Stimulated activated CD4-positive, alpha-beta T cell treated with anti-CD3 and anti-CD28 coated beads, Interleukin-12 subunit alpha, Interleukin-12 subunit beta, amount 100 ng/mL, for 4 hours (primary cell): ENCODE measurements around the gene DACT2.
"Not testable (repeated sequence)": the region's sequence is repeated elsewhere in the genome, so short reads cannot be mapped to it uniquely, and the experiment has no call there.

Experiments used
- DNase-seq: peaks from one replicate; pipeline ENCODE4 v3.0.0-alpha.2; 2020

The DACT2 gene

GRCh38 chr6:168300975-168301647 lies 18.5 kb downstream of the DACT2 start:
- no peak for DNase-seq

DNA sequence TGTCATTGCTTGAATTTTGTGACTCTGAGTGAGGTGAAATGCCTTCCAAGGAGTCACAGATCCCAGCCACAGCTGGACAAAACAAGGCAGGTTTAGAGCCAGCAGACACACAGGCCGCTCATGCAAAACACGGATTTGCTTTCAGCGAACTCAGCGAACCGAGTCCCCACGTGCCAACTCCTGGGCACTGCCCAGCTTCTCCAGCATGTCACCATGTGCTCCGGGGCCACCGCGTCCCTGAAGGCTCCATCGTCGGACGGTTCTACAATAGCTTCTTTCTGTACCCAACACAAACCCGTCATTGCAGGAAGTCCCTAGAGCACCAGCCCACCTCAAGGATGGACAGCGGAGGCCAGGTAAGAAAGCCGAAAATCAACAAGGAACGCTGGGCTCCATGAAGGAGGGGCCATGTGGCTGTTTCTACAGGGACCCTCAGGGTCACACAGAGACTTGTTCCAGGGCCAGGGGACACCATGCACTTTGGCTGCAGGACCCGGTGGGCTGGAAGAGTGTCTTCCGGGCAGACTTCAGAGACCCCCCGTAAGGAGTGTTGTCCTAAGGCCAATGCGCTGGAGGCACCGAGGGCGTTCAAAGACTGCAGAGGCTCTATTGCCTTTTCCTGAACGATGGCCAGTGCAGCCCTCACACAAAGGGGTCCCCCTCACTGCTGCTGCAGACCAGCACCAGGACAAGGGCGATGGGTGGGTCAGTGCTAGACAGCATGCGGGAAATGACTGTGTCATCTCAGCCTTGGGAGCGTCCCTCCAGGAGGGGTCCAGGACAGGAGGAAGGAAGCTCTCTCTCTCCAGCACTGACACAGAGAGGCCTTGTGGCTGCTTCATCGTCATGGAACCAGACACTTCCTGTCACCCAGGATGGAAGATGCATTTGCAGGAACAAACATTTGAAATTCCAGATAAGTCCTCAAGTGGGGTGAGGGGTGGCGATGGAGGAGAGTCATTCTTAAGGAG lies 19.8 kb downstream of the DACT2 start:
- no peak for DNase-seq

DNA sequence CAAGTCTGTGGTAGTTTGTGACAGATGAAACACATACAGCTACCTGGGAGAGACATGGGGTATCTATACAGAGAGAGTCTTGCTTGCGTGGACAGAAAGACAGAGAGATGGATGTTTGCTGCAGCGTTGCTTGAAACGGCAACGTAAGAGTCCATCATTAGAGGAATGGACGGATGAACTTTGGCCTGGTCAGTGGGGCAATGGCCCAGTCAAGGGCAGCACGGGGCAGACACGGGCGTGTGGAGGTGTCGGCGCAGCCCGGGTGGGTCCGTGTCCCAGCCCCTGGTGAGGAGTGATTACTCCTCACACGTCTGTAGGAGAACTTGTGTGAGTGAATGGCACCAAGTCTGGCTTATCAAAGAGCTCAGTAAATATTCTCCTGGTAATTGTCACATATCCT lies 21.9 kb downstream of the DACT2 start:
- DNase-seq, result no peak

DNA sequence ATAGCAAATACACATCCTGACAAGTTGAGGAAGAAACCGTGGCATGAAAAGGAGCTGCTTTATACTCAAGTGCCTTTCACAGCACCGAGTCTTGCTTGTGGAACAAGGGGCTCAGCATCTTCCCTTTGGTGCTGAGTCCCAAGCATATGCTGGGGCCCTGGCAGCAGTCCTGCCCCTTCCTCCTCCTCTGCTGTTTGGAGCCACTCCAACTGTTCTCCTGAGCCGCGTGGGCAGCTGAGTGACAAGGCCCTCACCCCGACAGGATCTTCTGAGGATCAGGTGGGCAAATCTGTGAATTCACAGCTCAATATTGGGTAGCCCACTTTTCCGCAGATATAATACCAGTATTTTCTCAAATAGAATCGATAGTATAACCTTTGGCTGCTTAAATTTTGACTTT lies 24.7 kb downstream of the DACT2 start:
- no peak for DNase-seq

DNA sequence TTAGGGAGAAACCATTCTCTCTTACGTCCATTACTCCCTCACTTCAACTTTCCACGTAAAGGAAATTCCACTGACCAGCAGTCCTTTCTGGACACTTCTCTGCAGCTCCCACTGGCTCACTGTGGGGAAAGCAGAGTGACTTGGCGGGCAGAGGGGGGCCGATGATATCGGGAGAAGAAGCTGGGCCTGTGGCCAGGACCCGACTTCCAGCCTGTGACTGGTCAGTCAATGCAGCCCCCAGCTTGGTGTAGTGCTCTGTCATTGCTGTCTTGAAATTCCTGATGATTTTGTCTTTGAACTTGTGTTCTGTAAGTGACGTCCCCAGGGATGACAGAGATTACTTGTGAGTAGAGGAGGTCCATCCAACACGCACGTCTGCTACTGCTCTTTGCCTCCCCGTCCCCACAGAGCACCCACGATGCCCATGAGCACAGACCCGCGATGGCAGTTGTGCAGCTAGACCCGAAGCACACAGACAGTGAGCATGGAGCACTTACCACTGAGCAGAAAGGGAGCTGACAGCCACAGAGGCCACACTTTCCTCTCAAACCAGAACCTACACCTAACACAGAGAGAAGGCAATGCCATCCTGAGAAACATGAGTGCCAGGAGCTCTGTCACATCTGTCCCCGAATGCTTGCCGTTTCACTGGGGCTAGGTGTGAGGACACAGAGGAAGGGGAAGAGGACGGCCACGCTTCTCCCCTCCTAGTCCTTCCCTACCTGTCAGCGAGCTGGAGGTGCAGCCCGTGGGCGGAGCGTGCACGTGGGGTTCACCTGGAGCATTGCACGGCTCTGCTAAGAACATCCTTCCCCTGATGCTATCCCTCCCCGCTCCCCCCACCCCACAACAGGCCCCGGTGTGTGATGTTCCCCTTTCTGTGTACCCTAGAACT lies 25.7 kb downstream of the DACT2 start:
- DNase-seq, result no peak

- no peak for DNase-seq
Measured at GRCh38 chr6:168292826-168293225, 26.8 kb downstream of the DACT2 start.

- DNase-seq, result no peak
Measured at GRCh38 chr6:168291450-168291849, 28.1 kb downstream of the DACT2 start.

DNA sequence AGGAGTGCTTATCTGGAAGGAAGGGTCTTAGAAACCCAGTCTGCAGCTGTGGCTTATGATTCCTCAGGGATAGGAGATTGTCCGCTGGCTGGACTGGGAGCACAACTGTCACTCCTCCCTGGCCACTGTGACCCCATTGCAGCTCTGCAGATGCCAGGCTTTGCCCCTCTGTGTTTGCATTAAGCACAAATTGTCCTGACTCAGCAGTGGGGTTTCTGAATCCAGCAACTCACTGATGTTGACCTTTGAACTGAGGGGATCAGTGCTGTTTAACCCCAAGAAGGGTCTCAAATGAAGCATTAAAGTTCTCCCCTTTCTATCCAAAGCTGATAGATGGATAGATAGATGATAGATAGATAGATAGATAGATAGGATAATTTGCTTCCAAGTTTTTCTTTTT lies 29.5 kb downstream of the DACT2 start:
- no peak for DNase-seq

DNA sequence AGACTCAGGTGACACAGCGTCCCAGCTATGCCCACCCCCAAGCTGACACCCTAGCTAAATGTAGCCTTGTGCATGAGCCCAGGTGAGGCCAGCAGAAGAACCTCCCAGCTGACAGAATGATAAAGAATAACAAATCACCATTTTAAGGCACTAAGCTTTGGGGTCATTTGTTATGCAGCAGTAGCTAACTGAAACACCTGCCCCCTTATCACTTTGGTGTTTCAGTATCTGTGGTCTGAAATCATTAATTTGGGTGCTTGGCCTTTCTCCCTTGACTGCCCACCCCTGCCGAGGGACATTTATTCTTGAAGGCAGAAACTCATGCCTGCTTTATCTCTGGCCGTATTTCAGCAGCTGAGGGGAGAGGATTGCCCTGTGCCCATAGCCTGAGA lies 30.0 kb downstream of the DACT2 start:
- DNase-seq, result no peak

DNA sequence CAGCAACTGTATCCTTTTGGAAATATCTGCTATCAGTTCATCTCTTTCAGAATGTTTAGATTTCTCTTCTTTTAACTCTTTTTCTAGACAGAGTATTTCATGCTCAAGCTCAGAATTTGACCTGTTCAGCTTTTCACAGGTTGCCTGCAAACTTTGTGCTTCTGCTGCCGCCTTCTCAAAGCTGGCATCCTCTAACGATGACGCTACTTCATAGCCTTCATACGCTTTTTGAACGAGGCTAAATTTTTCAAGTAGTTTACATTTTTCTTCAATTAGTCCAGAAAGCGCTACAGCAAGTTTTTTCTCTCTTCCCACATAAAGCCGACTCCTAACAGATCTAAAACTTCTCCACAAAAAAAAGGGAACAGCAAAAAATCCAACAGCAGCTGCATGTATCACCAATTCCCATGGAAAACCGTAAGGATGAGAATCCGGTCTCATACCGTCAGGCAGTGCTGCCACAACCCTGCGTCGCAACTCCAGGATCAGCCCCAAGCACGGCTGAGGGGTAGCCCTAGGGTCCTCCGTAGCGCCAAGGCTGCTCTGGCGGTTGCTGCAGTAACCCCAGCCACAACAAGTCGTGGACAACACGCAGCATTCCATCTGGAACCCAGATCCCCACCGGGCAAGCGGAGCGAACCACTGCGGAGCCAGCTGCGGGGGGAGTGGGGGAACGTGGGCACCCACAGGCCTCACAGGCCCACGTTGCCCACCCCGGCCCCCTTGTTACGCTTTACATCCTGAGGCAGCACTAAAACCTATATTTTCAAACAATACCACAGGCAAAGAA lies 30.6 kb downstream of the DACT2 start:
- DNase-seq, result no peak

DNA sequence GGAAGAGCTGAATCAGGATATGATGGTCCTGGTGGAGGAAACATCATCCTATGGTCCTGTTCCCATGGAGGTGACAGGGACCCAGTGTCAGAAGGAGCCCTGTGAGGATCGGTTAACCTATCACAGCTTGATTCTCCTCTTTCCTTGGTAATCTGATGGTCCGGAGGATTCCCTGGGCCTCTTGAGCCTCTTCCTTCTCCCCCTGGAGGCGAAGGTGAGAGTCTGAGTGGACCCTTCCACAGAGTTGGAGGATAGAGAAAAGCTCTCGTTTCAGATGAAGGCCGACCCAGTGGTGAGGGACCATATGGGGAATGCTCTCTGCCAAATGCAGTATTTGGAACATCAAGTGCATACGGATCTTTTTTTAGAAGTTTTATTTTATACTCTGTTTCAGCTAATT lies 32.1 kb downstream of the DACT2 start:
- not testable (repeated sequence) for DNase-seq

GRCh38 chr6:168286771-168287446 lies 32.7 kb downstream of the DACT2 start:
- DNase-seq, result peak; percentile 18

- DNase-seq, result no peak
Measured at GRCh38 chr6:168286116-168286515, 33.5 kb downstream of the DACT2 start.

DNA sequence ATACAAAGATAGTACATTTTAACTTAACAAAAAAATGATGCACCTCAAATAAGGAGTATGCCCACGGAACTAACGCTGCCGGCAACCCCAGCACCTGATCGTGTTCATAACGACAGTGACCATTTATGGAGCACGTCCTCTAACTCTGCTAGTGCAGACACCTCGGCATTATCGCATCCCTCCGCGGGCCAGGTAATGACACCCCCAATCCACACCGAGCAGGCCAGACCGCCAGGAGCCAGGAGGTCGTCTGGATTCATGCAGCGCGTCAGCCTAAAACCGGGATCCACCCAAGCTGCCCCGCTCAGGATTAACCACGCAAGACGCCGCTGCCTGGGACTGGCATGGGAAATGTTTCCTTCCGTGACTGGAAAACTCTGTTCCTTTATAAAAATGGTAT lies 34.1 kb downstream of the DACT2 start:
- DNase-seq, result no peak

DNA sequence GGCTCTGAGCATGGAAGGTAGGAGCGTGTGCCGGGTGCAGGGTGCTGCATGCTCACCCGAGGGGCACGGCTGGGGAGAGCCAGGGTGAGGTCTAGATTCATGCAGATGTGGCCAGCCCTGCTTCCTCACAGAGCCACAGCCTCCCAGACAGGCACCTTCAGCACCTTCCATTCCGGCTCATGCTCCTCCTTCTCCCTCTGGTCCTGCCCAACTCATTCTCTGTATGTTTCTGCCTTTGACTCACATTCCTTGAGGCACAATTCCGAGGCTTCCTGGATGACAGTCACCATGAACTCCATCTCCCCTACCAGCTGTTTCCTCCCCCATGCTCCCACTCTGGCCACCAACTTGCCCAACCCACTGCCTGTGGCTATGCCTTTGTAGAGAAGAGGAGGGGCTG lies 35.4 kb downstream of the DACT2 start:
- DNase-seq, result no peak

GRCh38 chr6:168283686-168284025 lies 35.9 kb downstream of the DACT2 start:
- no peak for DNase-seq

GRCh38 chr6:168282985-168283685 lies 36.4 kb downstream of the DACT2 start:
- DNase-seq, result no peak

DNA sequence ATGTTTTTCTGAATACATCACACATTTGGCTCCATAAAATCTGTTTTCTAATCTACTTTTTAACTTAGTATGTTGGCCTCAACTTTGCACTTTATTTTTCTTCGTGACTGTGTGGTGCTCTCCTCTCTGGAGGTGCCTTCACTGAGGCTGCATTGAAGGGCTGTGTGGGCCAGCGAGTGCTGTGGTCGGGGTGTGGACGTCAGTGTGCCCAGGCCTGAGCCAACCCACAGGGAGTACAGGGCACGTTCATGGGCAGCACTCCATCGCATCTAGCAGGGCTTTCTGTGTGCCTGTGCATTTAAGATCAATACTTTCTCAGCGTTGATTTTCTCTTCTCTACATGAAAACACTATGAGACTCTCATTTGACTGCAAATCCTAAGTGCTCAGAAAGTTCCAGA lies 37.8 kb downstream of the DACT2 start:
- DNase-seq, result no peak

GRCh38 chr6:168281314-168281713 lies 38.3 kb downstream of the DACT2 start:
- not testable (repeated sequence) for DNase-seq

DNA sequence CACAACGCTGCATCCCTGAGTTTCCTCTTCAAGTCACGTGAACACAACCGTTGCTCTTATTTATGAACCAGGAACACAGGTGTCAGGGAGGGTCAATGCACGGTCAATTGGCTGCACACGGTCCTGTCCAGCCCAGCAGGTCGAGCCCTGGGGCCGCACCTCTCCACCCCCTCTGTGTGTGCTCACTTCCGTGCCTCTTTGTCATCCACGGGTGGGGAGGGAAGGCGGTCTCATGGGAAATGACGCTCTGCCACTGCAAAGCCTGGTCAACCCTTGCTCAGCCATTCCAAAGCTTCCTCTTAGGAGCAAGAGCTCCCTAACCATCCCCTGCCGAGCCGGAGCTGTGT lies 38.7 kb downstream of the DACT2 start:
- no peak for DNase-seq
